AG09319 (cell line): ENCODE results near the gene APBB2.

Experiments used
- DNase-seq: peaks from one replicate; pipeline ENCODE4 v3.0.0-alpha.2; 2010; ENCODE audit warnings: low read depth; ENCODE audit errors: extremely low read depth
- CTCF ChIP-seq: IDR thresholded peaks from 2 replicates; pipeline ENCODE4 v1.5.1; 2011; ENCODE audit warnings: low read depth, mild to moderate bottlenecking, inconsistent platforms, low read length, moderate library complexity

The APBB2 gene

GRCh38 chr4:40850496-40850895, 363.8 kb downstream of the APBB2 start:
- TF ChIP-seq CTCF = no peak

GRCh38 chr4:40848940-40849339, 365.4 kb downstream of the APBB2 start:
- DNase-seq = no peak
- no peak for TF ChIP-seq CTCF

More at GRCh38 chr4:40850496-40850895, 363.8 kb downstream of the APBB2 start:
- no peak for DNase-seq

GRCh38 chr4:40848251-40848650, 366.1 kb downstream of the APBB2 start:
- TF ChIP-seq CTCF = no peak
- no peak for DNase-seq

- TF ChIP-seq CTCF = no peak
- DNase-seq = no peak
Observed at GRCh38 chr4:40846532-40846931, 367.8 kb downstream of the APBB2 start.

- no peak for DNase-seq
- no peak for TF ChIP-seq CTCF
Observed at GRCh38 chr4:40845154-40845835, 369.0 kb downstream of the APBB2 start.

- DNase-seq = no peak
- no peak for TF ChIP-seq CTCF
Observed at GRCh38 chr4:40844261-40844660, 370.1 kb downstream of the APBB2 start.

- DNase-seq = no peak
- TF ChIP-seq CTCF = no peak
Observed at GRCh38 chr4:40843696-40844095, 370.6 kb downstream of the APBB2 start.
